ENCODE results near the gene NFASC. TPM values are rescaled to one million over a fixed set of nuclear protein-coding genes. Genes with fewer than 3 reads are reported as not detected.

The NFASC gene
- total RNA-seq, 1 experiment from 2014 or later, result 20.1 TPM

DNA sequence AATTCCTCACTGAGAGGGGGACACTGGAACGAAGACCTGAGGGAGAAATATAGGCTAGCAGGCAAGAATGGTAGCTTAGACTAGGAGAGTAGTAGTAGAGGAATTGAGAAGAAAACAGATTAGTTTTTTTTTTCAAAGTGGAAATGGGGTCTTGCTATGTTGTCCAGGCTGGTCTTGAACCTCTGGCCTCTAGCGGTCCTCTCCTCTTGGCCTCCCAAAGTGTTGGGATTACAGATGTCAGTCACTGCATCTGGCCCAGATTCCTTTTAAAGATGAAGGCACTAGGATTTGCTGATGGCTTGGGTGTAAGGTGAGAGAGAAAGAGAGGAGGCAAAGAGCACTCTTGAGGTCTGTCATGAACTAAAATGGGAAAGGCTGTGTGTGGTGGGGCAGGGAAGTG lies 30.1 kb downstream of the NFASC start:
- H3K27ac Mint-ChIP-seq, result no peak overlapping the region
- no peak overlapping the region for H3K4me3 Mint-ChIP-seq

DNA sequence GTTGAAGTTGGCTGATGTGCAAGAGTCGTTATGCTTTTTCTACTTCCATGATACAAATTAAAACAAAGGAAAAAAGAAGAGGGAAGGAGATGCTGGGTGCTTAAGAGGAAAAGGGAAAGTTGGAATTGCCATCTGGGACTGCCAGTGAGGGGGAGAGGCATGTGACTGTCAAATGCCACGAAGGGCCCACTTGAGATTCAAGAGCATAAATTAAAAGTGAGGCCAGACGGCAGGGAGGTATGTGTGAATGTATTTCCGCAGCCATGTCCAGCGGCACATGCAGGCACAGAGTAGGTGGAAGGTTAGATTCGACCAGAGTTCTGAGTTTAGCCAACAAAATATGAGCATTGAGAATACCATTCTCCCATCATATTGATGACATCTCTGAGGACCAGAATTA lies 32.0 kb downstream of the NFASC start:
- ATAC-seq (no peak), DNase-seq (ENCODE audit: low spot score) (no peak)
- Mint-ChIP-seq H3K4me3 (no peak overlapping the region), H3K27ac (no peak overlapping the region), H3K4me1 (peaks cover 5% of the 10 kb centered on the region), H3K36me3 (no peaks in the 10 kb centered on the region), H3K27me3 (ENCODE audit: low read depth) (no peaks in the 10 kb centered on the region), H3K9me3 (no peaks in the 10 kb centered on the region)
- TF ChIP-seq FOXJ3 (CRISPR knock-in tag; IDR thresholded peaks at IDR 0.05; ENCODE audit: borderline replicate concordance), result no peak
- TF ChIP-seq, protein P1, sequence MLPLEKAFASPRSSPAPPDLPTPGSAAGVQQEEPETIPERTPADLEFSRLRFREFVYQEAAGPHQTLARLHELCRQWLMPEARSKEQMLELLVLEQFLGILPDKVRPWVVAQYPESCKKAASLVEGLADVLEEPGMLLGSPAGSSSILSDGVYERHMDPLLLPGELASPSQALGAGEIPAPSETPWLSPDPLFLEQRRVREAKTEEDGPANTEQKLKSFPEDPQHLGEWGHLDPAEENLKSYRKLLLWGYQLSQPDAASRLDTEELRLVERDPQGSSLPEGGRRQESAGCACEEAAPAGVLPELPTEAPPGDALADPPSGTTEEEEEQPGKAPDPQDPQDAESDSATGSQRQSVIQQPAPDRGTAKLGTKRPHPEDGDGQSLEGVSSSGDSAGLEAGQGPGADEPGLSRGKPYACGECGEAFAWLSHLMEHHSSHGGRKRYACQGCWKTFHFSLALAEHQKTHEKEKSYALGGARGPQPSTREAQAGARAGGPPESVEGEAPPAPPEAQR (CRISPR knock-in tag; IDR thresholded peaks at IDR 0.05), result no peak
- TF ChIP-seq, protein P2, sequence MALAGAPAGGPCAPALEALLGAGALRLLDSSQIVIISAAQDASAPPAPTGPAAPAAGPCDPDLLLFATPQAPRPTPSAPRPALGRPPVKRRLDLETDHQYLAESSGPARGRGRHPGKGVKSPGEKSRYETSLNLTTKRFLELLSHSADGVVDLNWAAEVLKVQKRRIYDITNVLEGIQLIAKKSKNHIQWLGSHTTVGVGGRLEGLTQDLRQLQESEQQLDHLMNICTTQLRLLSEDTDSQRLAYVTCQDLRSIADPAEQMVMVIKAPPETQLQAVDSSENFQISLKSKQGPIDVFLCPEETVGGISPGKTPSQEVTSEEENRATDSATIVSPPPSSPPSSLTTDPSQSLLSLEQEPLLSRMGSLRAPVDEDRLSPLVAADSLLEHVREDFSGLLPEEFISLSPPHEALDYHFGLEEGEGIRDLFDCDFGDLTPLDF (CRISPR knock-in tag; IDR thresholded peaks at IDR 0.05), result no peak
- no peak for TF ChIP-seq KAT7 (CRISPR knock-in tag; IDR thresholded peaks at IDR 0.05; ENCODE audit: borderline replicate concordance)
- POLR2A ChIA-PET, result no interaction called here
- CTCF ChIA-PET, result interaction anchor here (0.9 kb wide), 1 partner anchor 23 kb away, joined by 3 read pairs; no protein-coding TSS in a partner anchor

More for the DNA sequence above, 30.1 kb downstream of the NFASC start:
- Mint-ChIP-seq H3K9me3 (no peaks in the 10 kb centered on the region), H3K27me3 (ENCODE audit: low read depth) (no peaks in the 10 kb centered on the region), H3K36me3 (no peaks in the 10 kb centered on the region), H3K4me1 (peaks cover 13% of the 10 kb centered on the region)
- ChIA-PET POLR2A (no interaction called here), CTCF (interaction anchor here (0.8 kb wide), 3 partner anchors 19 to 66 kb away, joined by 3 read pairs; no protein-coding TSS in a partner anchor)
- TF ChIP-seq ETV6 (CRISPR knock-in tag; IDR thresholded peaks at IDR 0.05) (no peak), NR1H2 (CRISPR knock-in tag; IDR thresholded peaks at IDR 0.05) (no peak), ZNF121 (CRISPR knock-in tag; IDR thresholded peaks at IDR 0.05) (peak; percentile 5; the same call in 1 of the 2 replicates)
- DNase-seq (ENCODE audit: low spot score) (no peak), ATAC-seq (no peak)

DNA sequence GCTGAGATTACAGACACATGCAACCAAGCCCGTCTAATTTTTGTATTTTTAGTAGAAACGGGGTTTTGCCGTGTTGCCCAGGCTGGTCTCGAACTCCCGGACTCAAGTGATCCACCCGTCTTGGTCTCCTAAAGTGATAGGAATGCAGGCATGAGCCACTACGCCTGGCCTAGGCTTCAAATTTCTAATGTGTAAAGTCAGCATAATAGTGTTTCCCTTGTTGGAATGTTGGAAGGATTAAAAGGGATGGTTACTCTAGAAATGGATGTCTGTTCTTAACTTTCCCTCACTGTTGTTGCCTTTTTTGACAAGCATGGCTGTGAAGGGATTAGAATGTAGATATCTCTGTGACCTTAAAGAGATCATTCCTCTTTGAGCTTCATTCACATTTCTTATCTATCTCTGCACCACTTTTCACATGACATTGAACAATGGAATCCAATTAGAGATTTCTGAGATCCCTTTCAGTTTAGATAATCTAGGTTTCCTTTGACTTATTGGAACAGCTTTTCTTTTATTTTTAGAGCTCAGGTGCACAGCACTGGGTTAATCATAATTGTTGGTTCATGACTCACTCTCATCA lies 33.7 kb downstream of the NFASC start:
- H3K9me3 Mint-ChIP-seq, result no peaks in the 10 kb centered on the region
- CTCF ChIA-PET, result no interaction called here
- no peaks in the 10 kb centered on the region for H3K36me3 Mint-ChIP-seq
- no peaks in the 10 kb centered on the region for H3K27me3 Mint-ChIP-seq (ENCODE audit: low read depth)
- POLR2A ChIA-PET, result interaction anchor here (0.6 kb wide), 1 partner anchor 219 kb away, joined by 3 read pairs; no protein-coding TSS in a partner anchor
- peaks cover 5% of the 10 kb centered on the region for H3K4me1 Mint-ChIP-seq
- no peak overlapping the region for H3K4me3 Mint-ChIP-seq
- ATAC-seq (no peak), DNase-seq (ENCODE audit: low spot score) (no peak)
- H3K27ac Mint-ChIP-seq, result no peak overlapping the region
- no peak for TF ChIP-seq SMAD3 (CRISPR knock-in tag; IDR thresholded peaks at IDR 0.05; ENCODE audit: borderline replicate concordance)
- TF ChIP-seq, protein P3, sequence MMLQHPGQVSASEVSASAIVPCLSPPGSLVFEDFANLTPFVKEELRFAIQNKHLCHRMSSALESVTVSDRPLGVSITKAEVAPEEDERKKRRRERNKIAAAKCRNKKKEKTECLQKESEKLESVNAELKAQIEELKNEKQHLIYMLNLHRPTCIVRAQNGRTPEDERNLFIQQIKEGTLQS (CRISPR knock-in tag; conservative IDR thresholded peaks at IDR 0.05), result no peak
- TF ChIP-seq, protein P4, sequence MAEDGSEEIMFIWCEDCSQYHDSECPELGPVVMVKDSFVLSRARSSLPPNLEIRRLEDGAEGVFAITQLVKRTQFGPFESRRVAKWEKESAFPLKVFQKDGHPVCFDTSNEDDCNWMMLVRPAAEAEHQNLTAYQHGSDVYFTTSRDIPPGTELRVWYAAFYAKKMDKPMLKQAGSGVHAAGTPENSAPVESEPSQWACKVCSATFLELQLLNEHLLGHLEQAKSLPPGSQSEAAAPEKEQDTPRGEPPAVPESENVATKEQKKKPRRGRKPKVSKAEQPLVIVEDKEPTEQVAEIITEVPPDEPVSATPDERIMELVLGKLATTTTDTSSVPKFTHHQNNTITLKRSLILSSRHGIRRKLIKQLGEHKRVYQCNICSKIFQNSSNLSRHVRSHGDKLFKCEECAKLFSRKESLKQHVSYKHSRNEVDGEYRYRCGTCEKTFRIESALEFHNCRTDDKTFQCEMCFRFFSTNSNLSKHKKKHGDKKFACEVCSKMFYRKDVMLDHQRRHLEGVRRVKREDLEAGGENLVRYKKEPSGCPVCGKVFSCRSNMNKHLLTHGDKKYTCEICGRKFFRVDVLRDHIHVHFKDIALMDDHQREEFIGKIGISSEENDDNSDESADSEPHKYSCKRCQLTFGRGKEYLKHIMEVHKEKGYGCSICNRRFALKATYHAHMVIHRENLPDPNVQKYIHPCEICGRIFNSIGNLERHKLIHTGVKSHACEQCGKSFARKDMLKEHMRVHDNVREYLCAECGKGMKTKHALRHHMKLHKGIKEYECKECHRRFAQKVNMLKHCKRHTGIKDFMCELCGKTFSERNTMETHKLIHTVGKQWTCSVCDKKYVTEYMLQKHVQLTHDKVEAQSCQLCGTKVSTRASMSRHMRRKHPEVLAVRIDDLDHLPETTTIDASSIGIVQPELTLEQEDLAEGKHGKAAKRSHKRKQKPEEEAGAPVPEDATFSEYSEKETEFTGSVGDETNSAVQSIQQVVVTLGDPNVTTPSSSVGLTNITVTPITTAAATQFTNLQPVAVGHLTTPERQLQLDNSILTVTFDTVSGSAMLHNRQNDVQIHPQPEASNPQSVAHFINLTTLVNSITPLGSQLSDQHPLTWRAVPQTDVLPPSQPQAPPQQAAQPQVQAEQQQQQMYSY (CRISPR knock-in tag; IDR thresholded peaks at IDR 0.05), result no peak
- TF ChIP-seq, protein P5, sequence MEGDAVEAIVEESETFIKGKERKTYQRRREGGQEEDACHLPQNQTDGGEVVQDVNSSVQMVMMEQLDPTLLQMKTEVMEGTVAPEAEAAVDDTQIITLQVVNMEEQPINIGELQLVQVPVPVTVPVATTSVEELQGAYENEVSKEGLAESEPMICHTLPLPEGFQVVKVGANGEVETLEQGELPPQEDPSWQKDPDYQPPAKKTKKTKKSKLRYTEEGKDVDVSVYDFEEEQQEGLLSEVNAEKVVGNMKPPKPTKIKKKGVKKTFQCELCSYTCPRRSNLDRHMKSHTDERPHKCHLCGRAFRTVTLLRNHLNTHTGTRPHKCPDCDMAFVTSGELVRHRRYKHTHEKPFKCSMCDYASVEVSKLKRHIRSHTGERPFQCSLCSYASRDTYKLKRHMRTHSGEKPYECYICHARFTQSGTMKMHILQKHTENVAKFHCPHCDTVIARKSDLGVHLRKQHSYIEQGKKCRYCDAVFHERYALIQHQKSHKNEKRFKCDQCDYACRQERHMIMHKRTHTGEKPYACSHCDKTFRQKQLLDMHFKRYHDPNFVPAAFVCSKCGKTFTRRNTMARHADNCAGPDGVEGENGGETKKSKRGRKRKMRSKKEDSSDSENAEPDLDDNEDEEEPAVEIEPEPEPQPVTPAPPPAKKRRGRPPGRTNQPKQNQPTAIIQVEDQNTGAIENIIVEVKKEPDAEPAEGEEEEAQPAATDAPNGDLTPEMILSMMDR (IDR thresholded peaks at IDR 0.05), result no peak
- no peak for TF ChIP-seq NFATC4 (CRISPR knock-in tag; IDR thresholded peaks at IDR 0.05)
- TF ChIP-seq, protein P6, sequence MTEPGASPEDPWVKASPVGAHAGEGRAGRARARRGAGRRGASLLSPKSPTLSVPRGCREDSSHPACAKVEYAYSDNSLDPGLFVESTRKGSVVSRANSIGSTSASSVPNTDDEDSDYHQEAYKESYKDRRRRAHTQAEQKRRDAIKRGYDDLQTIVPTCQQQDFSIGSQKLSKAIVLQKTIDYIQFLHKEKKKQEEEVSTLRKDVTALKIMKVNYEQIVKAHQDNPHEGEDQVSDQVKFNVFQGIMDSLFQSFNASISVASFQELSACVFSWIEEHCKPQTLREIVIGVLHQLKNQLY (CRISPR knock-in tag; IDR thresholded peaks at IDR 0.05), result no peak
- TF ChIP-seq GRHL2 (CRISPR knock-in tag; IDR thresholded peaks at IDR 0.05; ENCODE audit: insufficient replicate concordance, severe bottlenecking), result no peak
- no peak for TF ChIP-seq FOXP1 (CRISPR knock-in tag; IDR thresholded peaks at IDR 0.05; ENCODE audit: borderline replicate concordance)
- no peak for TF ChIP-seq CBFB (CRISPR knock-in tag; IDR thresholded peaks at IDR 0.05; ENCODE audit: low read depth)
- TF ChIP-seq, protein P7, sequence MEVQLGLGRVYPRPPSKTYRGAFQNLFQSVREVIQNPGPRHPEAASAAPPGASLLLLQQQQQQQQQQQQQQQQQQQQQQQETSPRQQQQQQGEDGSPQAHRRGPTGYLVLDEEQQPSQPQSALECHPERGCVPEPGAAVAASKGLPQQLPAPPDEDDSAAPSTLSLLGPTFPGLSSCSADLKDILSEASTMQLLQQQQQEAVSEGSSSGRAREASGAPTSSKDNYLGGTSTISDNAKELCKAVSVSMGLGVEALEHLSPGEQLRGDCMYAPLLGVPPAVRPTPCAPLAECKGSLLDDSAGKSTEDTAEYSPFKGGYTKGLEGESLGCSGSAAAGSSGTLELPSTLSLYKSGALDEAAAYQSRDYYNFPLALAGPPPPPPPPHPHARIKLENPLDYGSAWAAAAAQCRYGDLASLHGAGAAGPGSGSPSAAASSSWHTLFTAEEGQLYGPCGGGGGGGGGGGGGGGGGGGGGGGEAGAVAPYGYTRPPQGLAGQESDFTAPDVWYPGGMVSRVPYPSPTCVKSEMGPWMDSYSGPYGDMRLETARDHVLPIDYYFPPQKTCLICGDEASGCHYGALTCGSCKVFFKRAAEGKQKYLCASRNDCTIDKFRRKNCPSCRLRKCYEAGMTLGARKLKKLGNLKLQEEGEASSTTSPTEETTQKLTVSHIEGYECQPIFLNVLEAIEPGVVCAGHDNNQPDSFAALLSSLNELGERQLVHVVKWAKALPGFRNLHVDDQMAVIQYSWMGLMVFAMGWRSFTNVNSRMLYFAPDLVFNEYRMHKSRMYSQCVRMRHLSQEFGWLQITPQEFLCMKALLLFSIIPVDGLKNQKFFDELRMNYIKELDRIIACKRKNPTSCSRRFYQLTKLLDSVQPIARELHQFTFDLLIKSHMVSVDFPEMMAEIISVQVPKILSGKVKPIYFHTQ (CRISPR knock-in tag; IDR thresholded peaks at IDR 0.05), result no peak

Measured in WTC11 (cell line).